Hippocampal formation (tissue), 2 donors: Measurements from ENCODE around the gene MMP10.
"Not testable (repeated sequence)": the region's sequence is repeated elsewhere in the genome, so short reads cannot be mapped to it uniquely, and the experiment has no call there.

Experiments
- DNase-seq, 2 donors: peaks; one replicate each; lab custom pipeline; 2025; lab: John Stamatoyannopoulos, UW

Gene MMP10

GRCh38 chr11:102783016-102783415, 2.6 kb upstream of the MMP10 start:
- no peak for DNase-seq

GRCh38 chr11:102781676-102782075, 1.2 kb upstream of the MMP10 start:
- DNase-seq, result no peak

- no peak for DNase-seq
These were observed 4.0 kb downstream of the MMP10 start for GRCh38 chr11:102776454-102776853.

- no peak for DNase-seq
These were observed 7.0 kb downstream of the MMP10 start for GRCh38 chr11:102773386-102773785.

GRCh38 chr11:102771351-102771750, 9.1 kb downstream of the MMP10 start:
- no peak for DNase-seq

- DNase-seq, result no peak
These were observed 10.2 kb downstream of the MMP10 start for GRCh38 chr11:102770191-102770590.

- no peak for DNase-seq
These were observed 12.6 kb downstream of the MMP10 start for GRCh38 chr11:102767800-102768199.

GRCh38 chr11:102763440-102763839, 17.0 kb downstream of the MMP10 start:
- no peak for DNase-seq

GRCh38 chr11:102762361-102762767, 18.1 kb downstream of the MMP10 start:
- no peak for DNase-seq

GRCh38 chr11:102761646-102762238, 18.7 kb downstream of the MMP10 start:
- no peak for DNase-seq

GRCh38 chr11:102760344-102761035, 19.9 kb downstream of the MMP10 start:
- no peak for DNase-seq

GRCh38 chr11:102757823-102758549, 22.4 kb downstream of the MMP10 start:
- no peak for DNase-seq

GRCh38 chr11:102753267-102753666, 27.2 kb downstream of the MMP10 start:
- no peak for DNase-seq

- DNase-seq, result no peak
These were observed 28.8 kb downstream of the MMP10 start for GRCh38 chr11:102751673-102752072.

- DNase-seq, result no peak
These were observed 31.2 kb downstream of the MMP10 start for GRCh38 chr11:102749101-102749722.

- DNase-seq, result not testable (repeated sequence)
These were observed 33.5 kb downstream of the MMP10 start for GRCh38 chr11:102746746-102747578.

- no peak for DNase-seq
These were observed 45.8 kb downstream of the MMP10 start for GRCh38 chr11:102734650-102735049.

GRCh38 chr11:102733232-102733875, 47.1 kb downstream of the MMP10 start:
- no peak for DNase-seq

- DNase-seq, result not testable (repeated sequence)
These were observed 49.5 kb downstream of the MMP10 start for GRCh38 chr11:102730944-102731343.

GRCh38 chr11:102729849-102730815, 50.3 kb downstream of the MMP10 start:
- DNase-seq, result no peak
